ENCODE measurements around the gene PRR16.

Gene PRR16

GRCh38 chr5:120538149-120538548, 74.0 kb downstream of the PRR16 start:
- TF ChIP-seq CTCF (IDR thresholded peaks at IDR 0.05; ENCODE audit: low read depth, low read length, missing control alignments): no peak
- in situ Hi-C loops (cut with HindIII; ENCODE audit: low sequenced_read_pairs): no loop called here

GRCh38 chr5:120538644-120539043, 74.5 kb downstream of the PRR16 start:
- no peak overlapping the region for H3K4me3 ChIP-seq (ENCODE audit: low read depth, low read length)
- no peak for TF ChIP-seq CTCF (IDR thresholded peaks at IDR 0.05; ENCODE audit: low read depth, low read length, missing control alignments)
- DNase-seq (ENCODE audit: low read depth): no peak
- in situ Hi-C loops (cut with HindIII; ENCODE audit: low sequenced_read_pairs): no loop called here

More at GRCh38 chr5:120538149-120538548, 74.0 kb downstream of the PRR16 start:
- H3K4me3 ChIP-seq (ENCODE audit: low read depth, low read length): no peak overlapping the region
- DNase-seq (ENCODE audit: low read depth): no peak

GRCh38 chr5:120539471-120539870, 75.4 kb downstream of the PRR16 start:
- in situ Hi-C loops (cut with HindIII; ENCODE audit: low sequenced_read_pairs): no loop called here
- TF ChIP-seq CTCF (IDR thresholded peaks at IDR 0.05; ENCODE audit: low read depth, low read length, missing control alignments): no peak
- H3K4me3 ChIP-seq (ENCODE audit: low read depth, low read length): no peak overlapping the region
- DNase-seq (ENCODE audit: low read depth): no peak

GRCh38 chr5:120540097-120540496, 76.0 kb downstream of the PRR16 start:
- in situ Hi-C loops (cut with HindIII; ENCODE audit: low sequenced_read_pairs): no loop called here
- H3K4me3 ChIP-seq (ENCODE audit: low read depth, low read length): no peak overlapping the region
- DNase-seq (ENCODE audit: low read depth): no peak
- no peak for TF ChIP-seq CTCF (IDR thresholded peaks at IDR 0.05; ENCODE audit: low read depth, low read length, missing control alignments)

- no peak for DNase-seq (ENCODE audit: low read depth)
- TF ChIP-seq CTCF (IDR thresholded peaks at IDR 0.05; ENCODE audit: low read depth, low read length, missing control alignments): no peak
- no peak overlapping the region for H3K4me3 ChIP-seq (ENCODE audit: low read depth, low read length)
- in situ Hi-C loops (cut with HindIII; ENCODE audit: low sequenced_read_pairs): no loop called here
Observed at GRCh38 chr5:120544043-120544442, 79.9 kb downstream of the PRR16 start.

GRCh38 chr5:120545007-120545406, 80.9 kb downstream of the PRR16 start:
- no peak overlapping the region for H3K4me3 ChIP-seq (ENCODE audit: low read depth, low read length)
- no peak for TF ChIP-seq CTCF (IDR thresholded peaks at IDR 0.05; ENCODE audit: low read depth, low read length, missing control alignments)
- in situ Hi-C loops (cut with HindIII; ENCODE audit: low sequenced_read_pairs): no loop called here
- no peak for DNase-seq (ENCODE audit: low read depth)

- no peak for DNase-seq (ENCODE audit: low read depth)
- in situ Hi-C loops (cut with HindIII; ENCODE audit: low sequenced_read_pairs): no loop called here
- H3K4me3 ChIP-seq (ENCODE audit: low read depth, low read length): no peak overlapping the region
- TF ChIP-seq CTCF (IDR thresholded peaks at IDR 0.05; ENCODE audit: low read depth, low read length, missing control alignments): no peak
Observed at GRCh38 chr5:120545951-120546350, 81.9 kb downstream of the PRR16 start.

Measured in astrocyte of the cerebellum (primary cell).